Endothelial cell of umbilical vein (primary cell): ENCODE measurements around the gene TRMT61B. TPM values are rescaled to one million over a fixed set of nuclear protein-coding genes. Genes with fewer than 3 reads are reported as not detected.

Source experiments
- BruUV-seq: library from RNA; stranded (reverse); fragments of 400-500 nt; replicated peaks from 2 replicates; lab custom pipeline; 2021; lab: Mats Ljungman, UMichigan
- CTCF ChIA-PET: fragments of 300-600, 350-600 bp; sonication (Branson Sonifier 250); formaldehyde crosslinking; loops from one replicate; lab custom pipeline; 2021; ENCODE audit warnings: antibody characterized with exemption, inconsistent platforms; lab: Charles Lee
- POLR2A ChIA-PET: fragments of 300-600, 350-600 bp; sonication (Branson Sonifier 250); formaldehyde crosslinking; loops from one replicate; lab custom pipeline; 2021; ENCODE audit warnings: antibody characterized with exemption, inconsistent platforms; lab: Charles Lee
- DNase-seq: peaks from one replicate; pipeline ENCODE4 v3.0.0-alpha.2; 2011; ENCODE audit warnings: low read depth, low spot score
- FAIRE-seq: peaks from 2 replicates; lab custom pipeline; 2011; peaks lifted over from hg19 to GRCh38; lab: Jason Lieb, UNC
- H2AFZ ChIP-seq: 2 replicates; pipeline ENCODE4 v1.6.0; 2012; ENCODE audit warnings: low read depth, low read length, control low read depth, inconsistent platforms
- H3K27ac ChIP-seq: 2 replicates; pipeline ENCODE4 v1.5.1; 2011; ENCODE audit warnings: low read depth, mild to moderate bottlenecking, control low read depth, low read length, moderate library complexity; ENCODE audit not compliant: insufficient read depth
- H3K27me3 ChIP-seq, 2 experiments: 2 replicates each; pipeline versions ENCODE4 v1.6.0 to v1.6.1; 2011; ENCODE audit warnings: low read length in 2 of 2, mixed read lengths in 1 of 2; ENCODE audit not compliant: control insufficient read depth in 2 of 2, insufficient read depth in 2 of 2
- H3K36me3 ChIP-seq, 2 experiments: 2 replicates in 1 of 2; 3 replicates in 1 of 2; pipeline ENCODE4 v1.5.1; 2011; ENCODE audit warnings: low read length in 2 of 2, mild to moderate bottlenecking in 1 of 2, moderate library complexity in 1 of 2; ENCODE audit not compliant: control insufficient read depth in 2 of 2, insufficient read depth in 2 of 2; ENCODE audit errors: extremely low read depth in 1 of 2
- H3K4me1 ChIP-seq: 3 replicates; pipeline ENCODE4 v1.5.1; 2011; ENCODE audit warnings: mild to moderate bottlenecking, low read length; ENCODE audit not compliant: control insufficient read depth, insufficient read depth; ENCODE audit errors: extremely low read depth
- H3K4me2 ChIP-seq: 2 replicates; pipeline ENCODE4 v1.6.1; 2011; ENCODE audit warnings: low read length, control low read depth, mixed read lengths; ENCODE audit not compliant: insufficient read depth
- H3K4me3 ChIP-seq, 3 experiments: fragments of 200-600 bp in 1 of 3; sonication (generic), shearing (Covaris generic) in 1 of 3; replicated peaks in 1 of 3; 2 replicates each; pipeline ENCODE4 v1.5.1; 2011 to 2016; ENCODE audit warnings: control low read depth in 3 of 3, low read length in 3 of 3, mild to moderate bottlenecking in 2 of 3, inconsistent platforms in 1 of 3, low read depth in 1 of 3, moderate library complexity in 1 of 3; ENCODE audit not compliant: insufficient read depth in 1 of 3
- H3K79me2 ChIP-seq: 2 replicates; pipeline ENCODE4 v1.6.0; 2012; ENCODE audit warnings: low read length, inconsistent platforms; ENCODE audit not compliant: control insufficient read depth, insufficient read depth
- H3K9ac ChIP-seq: replicated peaks from 2 replicates; pipeline ENCODE3; 2011; ENCODE audit warnings: low read length, control low read depth; ENCODE audit not compliant: insufficient read depth; ENCODE audit errors: extremely low read depth
- H3K9me1 ChIP-seq: replicated peaks from 3 replicates; pipeline ENCODE4 v1.6.0; 2011; ENCODE audit warnings: mild to moderate bottlenecking, low read length; ENCODE audit not compliant: control insufficient read depth, insufficient read depth; ENCODE audit errors: extremely low read depth
- H3K9me3 ChIP-seq: replicated peaks from 2 replicates; pipeline ENCODE4 v1.5.1; 2012; ENCODE audit warnings: low read length, inconsistent platforms; ENCODE audit not compliant: control insufficient read depth, insufficient read depth
- H4K20me1 ChIP-seq: replicated peaks from 2 replicates; pipeline ENCODE3; 2011; ENCODE audit warnings: mild to moderate bottlenecking, low read length; ENCODE audit not compliant: control insufficient read depth, insufficient read depth; ENCODE audit errors: extremely low read depth
- CTCF ChIP-seq, 2 donors: IDR thresholded peaks; 1 replicate in 1 of 2; 2 replicates in 1 of 2; pipeline ENCODE4 v1.5.1; 2011; ENCODE audit warnings: low read length in 2 of 2, mild to moderate bottlenecking in 2 of 2, moderate library complexity in 2 of 2, control low read depth in 1 of 2, inconsistent platforms in 1 of 2, low read depth in 1 of 2; ENCODE audit not compliant: insufficient read depth in 1 of 2; ENCODE audit errors: extremely low read depth in 1 of 2
- EZH2 ChIP-seq: IDR thresholded peaks from 2 replicates; pipeline ENCODE4 v1.6.1; 2012; ENCODE audit warnings: borderline replicate concordance, low read depth, mild to moderate bottlenecking, moderate library complexity, low read length, inconsistent platforms; ENCODE audit not compliant: severe bottlenecking
- FOS ChIP-seq: IDR thresholded peaks from 2 replicates; pipeline ENCODE4 v1.6.1; 2011; ENCODE audit warnings: mild to moderate bottlenecking, low read length, moderate library complexity, borderline replicate concordance; ENCODE audit not compliant: insufficient read depth
- GATA2 ChIP-seq: IDR thresholded peaks from 2 replicates; pipeline ENCODE4 v1.7.0; 2011; ENCODE audit warnings: low read depth, mild to moderate bottlenecking, moderate library complexity, mixed read lengths, low read length; ENCODE audit not compliant: insufficient read length, insufficient read depth
- JUN ChIP-seq: IDR thresholded peaks from 2 replicates; pipeline ENCODE4 v1.6.1; 2011; ENCODE audit warnings: borderline replicate concordance, low read depth; ENCODE audit not compliant: insufficient read length, insufficient read depth
- MYC ChIP-seq: IDR thresholded peaks from one replicate; pipeline ENCODE4 v1.6.1; 2011; ENCODE audit warnings: mild to moderate bottlenecking, low read depth, low read length
- POLR2A ChIP-seq: IDR thresholded peaks from 2 replicates; pipeline ENCODE4 v1.6.1; 2012; ENCODE audit warnings: low read depth, mild to moderate bottlenecking, control low read depth, low read length
- POLR2AphosphoS5 ChIP-seq: IDR thresholded peaks from 2 replicates; pipeline ENCODE4 v1.6.1; 2012; ENCODE audit warnings: low read depth, mild to moderate bottlenecking, control low read depth, low read length, moderate library complexity; ENCODE audit not compliant: insufficient read depth
- dilution Hi-C: fragments of 300-500 bp; cut with MboI; formaldehyde crosslinking; loops from one replicate; pipeline ENCODE4 v1.15.0; 2019; ENCODE audit warnings: low sequenced_read_pairs; ENCODE audit not compliant: extremely low pct_ligation_motif_present
- intact Hi-C: fragments of 100-400 bp; cut with micrococcal nuclease; formaldehyde crosslinking; loops from one replicate; pipeline ENCODE4 v1.10.0; 2022
- polyA plus RNA-seq, 4 experiments: library from polyadenylated mRNA; depleted of rRNA in 3 of 4; stranded (reverse) in 3 of 4; unstranded in 1 of 4; fragments of >200 nt; gene quantifications; 2 replicates each; pipeline versions ENCODE4 v1.2.1 to v1.2.3, GENCODE V29; 2011 to 2012; ENCODE audit warnings: missing spikeins in 1 of 4
- total RNA-seq: library from RNA; stranded (reverse); gene quantifications from 2 replicates; pipeline ENCODE4 v1.2.3, GENCODE V29; 2021
- TF ChIP-seq, protein P1 (sequence below): IDR thresholded peaks from 2 replicates; pipeline ENCODE4 v1.6.1; 2011; ENCODE audit not compliant: insufficient read depth, insufficient read length

The TRMT61B gene
- total and polyA plus RNA-seq, 2 donors (not counting 3 experiments of a cell fraction or from before 2014, with no cell fraction given): 4.6 to 13.6 TPM

DNA sequence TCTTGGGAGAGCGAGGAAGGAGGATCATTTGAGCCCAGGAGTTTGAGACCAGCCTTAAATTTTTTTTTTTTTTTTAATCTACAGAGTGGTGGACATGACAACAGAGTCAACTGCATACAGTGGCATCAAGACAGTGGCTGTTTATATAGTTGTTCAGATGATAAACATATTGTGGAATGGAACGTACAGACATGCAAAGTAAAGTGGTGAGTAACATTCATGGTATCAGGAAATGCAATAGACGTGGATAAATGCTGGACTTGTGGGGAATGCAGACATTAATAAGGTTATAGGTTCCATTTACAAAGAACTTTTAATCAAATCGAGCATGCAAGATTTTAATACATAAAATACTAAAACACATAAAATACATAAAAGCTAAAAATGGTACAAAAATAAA lies 36.3 kb upstream of the TRMT61B start:
- ChIA-PET CTCF (no interaction called here), POLR2A (no interaction called here)
- Histone ChIP-seq H3K9me3 (no peaks in the 10 kb centered on the region), H2AFZ (no peak overlapping the region), H3K27me3 (no peaks in the 10 kb centered on the region), H3K4me2 (no peak overlapping the region), H3K9ac (no peak overlapping the region), H3K79me2 (peaks cover 90% of the 10 kb centered on the region), H3K4me3 (no peak overlapping the region), H3K36me3 (peaks cover 23 to 33% of the 10 kb centered on the region in 2 experiments), H3K4me1 (no peaks in the 10 kb centered on the region), H3K9me1 (no peaks in the 10 kb centered on the region), H3K27ac (no peak overlapping the region), H4K20me1 (peaks cover 8% of the 10 kb centered on the region)
- no peak for TF ChIP-seq JUN
- TF ChIP-seq POLR2A: no peak
- TF ChIP-seq POLR2AphosphoS5: no peak
- TF ChIP-seq CTCF (IDR thresholded peaks at IDR 0.05; ENCODE audit: extremely low read depth in 1 of 2, insufficient read depth in 1 of 2, low read depth in 1 of 2, low read length in 2 of 2): no peak
- TF ChIP-seq, protein P1, sequence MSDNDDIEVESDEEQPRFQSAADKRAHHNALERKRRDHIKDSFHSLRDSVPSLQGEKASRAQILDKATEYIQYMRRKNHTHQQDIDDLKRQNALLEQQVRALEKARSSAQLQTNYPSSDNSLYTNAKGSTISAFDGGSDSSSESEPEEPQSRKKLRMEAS: no peak
- TF ChIP-seq MYC: no peak
- no peak for TF ChIP-seq GATA2
- TF ChIP-seq FOS: no peak
- TF ChIP-seq EZH2: no peak
- BruUV-seq: no TSS peak
- dilution Hi-C loops (no loop called here), intact Hi-C loops (no loop called here)
- DNase-seq (no peak), FAIRE-seq (no peak)
